ENCODE measurements around the gene PCAT7. TPM values are rescaled to one million over a fixed set of nuclear protein-coding genes. Genes with fewer than 3 reads are reported as not detected.

Gene PCAT7
- total and polyA plus RNA-seq, 2 of the 4 experiments (the other 2 are of a cell fraction), result not detected

- H2AK9ac ChIP-seq (replicated peaks; ENCODE audit: low read depth, low read length, poor library complexity), result no peak overlapping the region
- H4K20me1 ChIP-seq (ENCODE audit: insufficient read depth, low read length), result no peaks in the 10 kb centered on the region
- H3K36me3 ChIP-seq (ENCODE audit: control insufficient read depth, insufficient read depth, low read length), result no peaks in the 10 kb centered on the region
- no peaks in the 10 kb centered on the region for H3K4me1 ChIP-seq (ENCODE audit: control insufficient read depth, insufficient read depth, low read length)
- no peak overlapping the region for H2AK5ac ChIP-seq (ENCODE audit: low read depth, low read length)
- no peak for DNase-seq
- dilution Hi-C loops (cut with HindIII; ENCODE audit: low sequenced_read_pairs, unreplicated experiment) (no loop called here), intact Hi-C loops (cut with micrococcal nuclease) (no loop called here), in situ Hi-C loops (cut with MboI; ENCODE audit: low sequenced_read_pairs) (no loop called here)
- CTCF ChIA-PET, result no interaction called here
- no peak overlapping the region for H2AFZ ChIP-seq (replicated peaks; ENCODE audit: low read length, poor library complexity)
- POLR2A ChIA-PET (ENCODE audit: unreplicated experiment), result no interaction called here
- H3K9ac ChIP-seq (ENCODE audit: low read depth, low read length), result no peak overlapping the region
- no peaks in the 10 kb centered on the region for H3K9me1 ChIP-seq (ENCODE audit: insufficient read depth, low read length)
- H4K8ac ChIP-seq (ENCODE audit: low read depth in 2 of 2, low read length in 2 of 2), result no peak overlapping the region
- H2BK120ac ChIP-seq (ENCODE audit: low read depth, low read length), result no peak overlapping the region
- H3K79me1 ChIP-seq (ENCODE audit: low read depth in 1 of 2, low read length in 2 of 2), result no peaks in the 10 kb centered on the region
- H3K4me2 ChIP-seq (ENCODE audit: low read depth, low read length), result no peak overlapping the region
- H2BK15ac ChIP-seq (ENCODE audit: low read depth, low read length), result no peak overlapping the region
- no peak overlapping the region for H3K14ac ChIP-seq (replicated peaks; ENCODE audit: low read depth, low read length)
- 76% methylated on average over 7 of the region's 24 CpGs; no CpG with 5 or more reads in 1 of the 2 experiments for WGBS, 2 experiments (ENCODE audit: extremely low coverage in 2 of 2, insufficient read length in 1 of 2)
- TF ChIP-seq SMC3 (IDR thresholded peaks at IDR 0.05; ENCODE audit: low read depth, low read length), result no peak
- no peak for TF ChIP-seq ELK1 (IDR thresholded peaks at IDR 0.05; ENCODE audit: borderline replicate concordance, low read depth, low read length)
- no peak for TF ChIP-seq CEBPB (IDR thresholded peaks at IDR 0.05; ENCODE audit: low read depth, low read length)
- TF ChIP-seq RAD21 (IDR thresholded peaks at IDR 0.05; ENCODE audit: low read length), result no peak
- TF ChIP-seq MAFK (IDR thresholded peaks at IDR 0.05; ENCODE audit: low read depth, low read length), result no peak
- TF ChIP-seq USF2 (IDR thresholded peaks at IDR 0.05; ENCODE audit: low read depth, low read length), result no peak
- TF ChIP-seq MXI1 (IDR thresholded peaks at IDR 0.05; ENCODE audit: borderline replicate concordance, low read depth, low read length), result no peak
- no peak for TF ChIP-seq MAZ (IDR thresholded peaks at IDR 0.05; ENCODE audit: borderline replicate concordance, low read depth, low read length)
- no peak for TF ChIP-seq CHD1 (IDR thresholded peaks at IDR 0.05; ENCODE audit: low read depth, low read length)
- TF ChIP-seq POLR2A (IDR thresholded peaks at IDR 0.05; ENCODE audit: low read depth, low read length), result no peak
- no peak for TF ChIP-seq BHLHE40 (IDR thresholded peaks at IDR 0.05; ENCODE audit: low read depth, low read length)
- TF ChIP-seq NFE2L2 (IDR thresholded peaks at IDR 0.05; ENCODE audit: low read depth, low read length), result no peak
- TF ChIP-seq FOS (IDR thresholded peaks at IDR 0.05; ENCODE audit: low read depth, low read length), result no peak
- TF ChIP-seq RFX5 (IDR thresholded peaks at IDR 0.05; ENCODE audit: low read depth, low read length), result no peak
- no peak for TF ChIP-seq CTCF (conservative IDR thresholded peaks at IDR 0.05; ENCODE audit: low read depth, low read length)
- H3K23ac ChIP-seq (ENCODE audit: low read depth, low read length), result no peak overlapping the region
- no peak overlapping the region for H2BK20ac ChIP-seq (ENCODE audit: low read depth, low read length)
- no peak overlapping the region for H4K91ac ChIP-seq (ENCODE audit: insufficient read depth, low read depth, low read length)
- no peaks in the 10 kb centered on the region for H3K9me3 ChIP-seq (ENCODE audit: control insufficient read depth, insufficient read depth, low read length)
- H3K4ac ChIP-seq (ENCODE audit: low read depth, low read length), result no peak overlapping the region
- no peak overlapping the region for H3K27ac ChIP-seq (ENCODE audit: insufficient read depth, low read length)
- H3K56ac ChIP-seq (ENCODE audit: extremely low read depth, insufficient read depth, low read length), result no peak overlapping the region
- no peak overlapping the region for H2BK5ac ChIP-seq (ENCODE audit: low read depth, low read length, poor library complexity, severe bottlenecking)
- peaks cover 47% of the 10 kb centered on the region for H3K27me3 ChIP-seq (ENCODE audit: control insufficient read depth, insufficient read depth, low read length)
- no TSS peak for BruUV-seq (replicated peaks)
- H3K18ac ChIP-seq (ENCODE audit: low read depth, low read length), result no peak overlapping the region
- no peak overlapping the region for H4K5ac ChIP-seq (ENCODE audit: low read depth, low read length)
- no peak for ATAC-seq (ENCODE audit: low read depth)
- no peak overlapping the region for H3K4me3 ChIP-seq (ENCODE audit: insufficient read depth, low read depth, low read length)
Observed at GRCh38 chr9:94606646-94607422, 52.0 kb downstream of the PCAT7 start.

All from IMR-90 (cell line).